HG02623 (cell line): ENCODE measurements around the gene ARHGAP11B.
"Not testable (repeated sequence)": the region's sequence is repeated elsewhere in the genome, so short reads cannot be mapped to it uniquely, and the experiment has no call there.

Experiments
- ATAC-seq: cut with Tn5 transposase; IDR thresholded peaks from one replicate; pipeline ENCODE4 v1.9.1; 2021; ENCODE audit warnings: moderate library complexity; ENCODE audit not compliant: unreplicated experiment

ARHGAP11B gene

DNA sequence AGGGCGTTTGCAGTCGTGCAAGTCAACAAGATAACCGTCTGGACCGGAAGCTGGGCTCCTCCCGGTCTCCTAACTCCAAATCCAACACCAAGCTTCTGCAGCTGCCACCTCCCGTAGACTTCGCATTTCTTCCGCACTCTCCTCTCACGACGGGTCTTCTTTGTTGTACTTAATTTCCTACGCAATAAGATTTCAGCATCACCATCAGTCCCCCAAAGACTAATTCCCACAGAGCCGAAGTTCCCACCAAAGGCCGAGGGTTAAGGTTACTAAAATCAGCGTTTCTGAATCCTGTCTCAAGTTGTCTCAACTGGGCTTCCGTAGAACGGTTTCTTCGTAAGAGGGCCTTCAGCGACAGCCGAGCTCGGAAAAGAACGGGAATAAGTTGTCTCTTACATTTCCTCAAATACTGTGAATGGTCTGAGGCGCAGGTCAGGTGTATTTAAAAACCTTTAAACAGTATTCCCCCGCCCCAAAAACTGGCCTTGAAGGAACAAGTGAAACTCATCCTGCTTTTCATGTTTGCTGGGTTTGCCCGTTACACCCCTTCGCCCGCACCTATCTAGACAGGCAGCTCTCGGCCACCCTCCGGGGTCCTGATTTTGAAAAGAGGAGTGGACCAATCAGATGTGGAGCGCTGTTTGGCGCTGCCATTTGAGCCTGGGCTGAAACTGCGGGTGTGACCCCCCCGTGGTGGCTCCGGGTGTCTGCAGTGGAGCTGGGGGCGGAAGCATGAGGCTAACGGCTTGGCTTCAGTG lies at the start of gene ARHGAP11B:
Gene ARHGAP11B, plus strand, starts transcription at position 693 of the 758 bp plus-strand sequence.
- ATAC-seq: peak; percentile 91

DNA sequence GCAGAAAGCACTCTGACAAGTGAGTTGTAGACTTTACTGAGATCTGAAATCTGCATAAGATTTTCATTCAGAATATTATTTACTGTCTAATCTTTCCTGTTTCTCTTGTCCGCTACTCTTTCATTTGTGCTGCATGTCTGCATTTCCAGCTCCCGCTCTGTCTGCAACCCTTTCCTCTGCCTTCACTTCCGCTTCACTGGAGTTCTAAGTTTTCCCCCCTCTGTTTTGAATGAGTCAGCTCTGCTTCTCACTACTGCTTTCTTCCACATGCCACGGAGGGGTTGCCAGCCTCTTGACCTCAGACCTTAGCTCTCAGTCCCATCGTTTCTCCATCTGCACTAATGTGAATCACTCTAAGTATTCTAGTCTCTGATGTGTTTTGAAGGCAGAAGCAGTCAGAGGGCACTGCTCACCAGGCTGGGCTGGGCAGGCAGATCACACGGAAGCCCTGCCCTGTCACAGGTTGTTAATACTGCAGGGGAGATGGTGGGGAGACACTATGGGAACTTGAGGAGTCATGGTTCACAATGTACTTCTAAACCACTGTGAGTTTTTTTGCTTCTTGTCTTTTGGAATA lies 46.4 kb upstream of the ARHGAP11B start:
- ATAC-seq: not testable (repeated sequence)

DNA sequence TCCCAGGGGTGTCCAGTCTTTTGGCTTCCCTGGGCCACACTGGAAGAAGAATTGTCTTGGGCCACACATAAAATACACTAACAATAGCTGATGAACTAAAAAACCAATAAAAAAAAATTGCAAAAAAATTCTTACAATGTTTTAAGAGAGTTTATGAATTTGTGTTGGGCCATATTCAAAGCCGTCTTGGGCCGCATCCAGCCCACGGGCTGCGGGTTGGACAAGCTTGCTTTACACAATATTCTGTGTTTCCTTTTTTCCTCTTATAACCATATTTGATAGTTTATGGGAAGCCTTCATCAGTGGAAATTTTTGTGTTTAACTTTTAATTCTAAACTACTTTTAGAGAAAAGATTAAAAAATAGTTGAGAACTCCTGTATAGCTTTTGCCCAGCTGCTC lies 45.2 kb upstream of the ARHGAP11B start:
- not testable (repeated sequence) for ATAC-seq

DNA sequence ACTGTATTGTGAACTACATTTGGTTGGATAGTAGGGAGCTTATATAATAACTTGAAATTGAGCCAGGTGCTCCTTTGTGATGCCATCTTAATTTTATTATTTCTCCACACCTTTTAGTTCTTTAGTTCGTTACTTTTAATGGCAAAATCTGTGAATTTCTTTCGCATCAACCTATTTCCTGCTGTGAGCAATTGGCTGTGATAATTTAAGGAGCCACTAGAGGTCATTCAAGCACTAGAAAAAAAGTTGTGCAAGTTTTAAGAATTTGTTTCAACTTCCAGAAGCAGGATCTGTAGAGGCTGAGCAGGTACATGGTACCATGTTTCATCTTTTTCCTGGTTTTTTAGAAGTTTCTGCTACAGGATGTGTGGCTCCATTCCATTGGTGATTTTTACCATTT lies 27.0 kb upstream of the ARHGAP11B start:
- ATAC-seq: not testable (repeated sequence)

DNA sequence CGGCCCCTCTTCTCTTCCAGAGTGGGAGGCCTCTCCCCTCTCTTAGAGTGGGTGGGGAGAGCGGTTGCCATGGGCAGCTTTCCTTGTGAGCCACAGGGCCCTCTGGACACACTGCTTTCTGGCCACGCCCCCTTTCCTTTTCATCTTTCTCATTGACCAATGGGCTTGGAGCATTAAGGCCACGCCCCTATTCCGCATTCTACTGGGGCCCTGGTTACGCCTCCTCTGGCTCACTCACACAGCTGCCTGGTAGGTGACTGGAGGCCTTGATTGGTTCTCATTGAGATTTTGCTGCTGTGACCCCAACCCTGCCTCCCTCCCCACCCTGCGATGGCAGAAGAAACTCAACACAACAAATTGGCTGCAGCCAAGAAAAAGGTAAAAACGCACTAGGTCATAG lies 22.1 kb upstream of the ARHGAP11B start, which contains the start of gene GOLGA8H:
Gene GOLGA8H, plus strand, starts transcription at position 233 of the 400 bp plus-strand sequence. Its CDS starts 98 bp downstream, at position 331.
- ATAC-seq: not testable (repeated sequence)

DNA sequence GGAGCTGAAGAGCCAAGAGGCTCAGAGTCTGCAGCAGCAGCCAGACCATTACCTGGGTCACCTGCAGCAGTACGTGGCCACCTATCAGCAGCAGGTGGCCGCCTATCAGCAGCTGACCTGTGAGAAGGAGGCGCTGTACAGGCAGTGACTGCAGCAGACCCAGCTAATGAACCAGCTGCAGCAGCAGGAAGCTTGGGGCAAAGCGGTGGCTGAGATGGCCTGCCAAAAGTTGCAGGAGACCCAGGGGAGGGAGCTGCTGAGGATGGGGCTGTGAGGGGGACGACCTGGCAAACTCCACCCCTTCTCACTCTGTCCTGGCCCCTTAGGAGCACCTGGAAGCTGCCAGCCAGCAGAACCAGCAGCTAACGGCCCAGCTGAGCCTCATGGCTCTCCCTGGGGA lies 13.7 kb upstream of the ARHGAP11B start:
- ATAC-seq: not testable (repeated sequence)

DNA sequence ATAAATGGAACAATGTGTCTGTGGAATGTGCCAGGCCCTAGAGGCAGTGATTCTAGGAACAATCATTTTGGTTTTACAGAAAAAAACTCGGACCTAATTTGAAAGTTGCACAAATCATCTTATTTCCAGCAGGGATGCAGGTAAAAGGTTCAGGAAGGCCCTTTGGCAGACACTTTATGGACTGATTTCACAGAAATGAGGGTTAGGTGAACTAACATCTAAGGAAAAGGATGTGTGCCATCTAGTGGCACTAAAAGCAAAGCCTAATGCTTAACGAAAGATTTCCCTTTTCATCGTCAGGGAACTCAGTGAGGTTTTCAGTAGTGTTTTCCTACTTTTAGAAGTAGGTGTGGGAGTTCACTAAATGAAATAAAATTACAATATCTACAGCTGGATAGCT lies 4.6 kb upstream of the ARHGAP11B start:
- not testable (repeated sequence) for ATAC-seq

DNA sequence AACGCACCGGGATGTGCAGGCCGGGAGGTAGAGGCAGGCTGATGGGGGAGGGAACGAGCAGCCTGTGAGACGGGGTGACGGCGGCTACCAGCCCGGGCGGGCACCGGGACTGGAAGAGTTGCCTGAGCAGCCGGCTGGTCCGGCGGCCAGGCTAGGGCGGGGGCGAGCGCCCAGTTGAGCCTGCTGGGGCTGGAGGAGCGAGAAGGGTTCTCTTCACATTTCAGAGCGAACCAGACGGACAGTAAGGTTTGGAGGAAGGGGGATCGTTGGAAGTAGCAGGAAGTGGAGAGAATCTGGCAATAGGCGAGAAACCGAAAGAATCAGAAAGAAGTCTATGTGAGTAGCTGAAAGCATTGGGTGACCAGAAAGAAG lies 252 bp downstream of the ARHGAP11B start:
- not testable (repeated sequence) for ATAC-seq

DNA sequence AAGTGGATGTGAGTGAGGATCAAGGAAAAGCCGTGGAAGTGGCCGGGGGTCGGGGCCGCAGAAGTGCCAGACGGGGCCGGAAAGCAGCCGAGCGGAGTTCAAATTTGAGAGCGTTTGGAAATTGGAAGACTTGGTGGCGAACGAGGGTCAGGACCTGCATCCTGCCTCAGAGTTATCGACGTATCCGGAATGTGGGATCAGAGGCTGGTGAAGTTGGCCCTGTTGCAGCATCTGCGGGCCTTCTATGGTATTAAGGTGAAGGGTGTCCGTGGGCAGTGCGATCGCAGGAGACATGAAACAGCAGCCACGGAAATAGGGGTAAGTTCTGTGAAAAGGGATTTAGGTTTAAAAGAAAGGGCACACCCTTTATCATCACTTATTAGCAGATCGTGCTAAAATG lies 704 bp downstream of the ARHGAP11B start:
- ATAC-seq: not testable (repeated sequence)

DNA sequence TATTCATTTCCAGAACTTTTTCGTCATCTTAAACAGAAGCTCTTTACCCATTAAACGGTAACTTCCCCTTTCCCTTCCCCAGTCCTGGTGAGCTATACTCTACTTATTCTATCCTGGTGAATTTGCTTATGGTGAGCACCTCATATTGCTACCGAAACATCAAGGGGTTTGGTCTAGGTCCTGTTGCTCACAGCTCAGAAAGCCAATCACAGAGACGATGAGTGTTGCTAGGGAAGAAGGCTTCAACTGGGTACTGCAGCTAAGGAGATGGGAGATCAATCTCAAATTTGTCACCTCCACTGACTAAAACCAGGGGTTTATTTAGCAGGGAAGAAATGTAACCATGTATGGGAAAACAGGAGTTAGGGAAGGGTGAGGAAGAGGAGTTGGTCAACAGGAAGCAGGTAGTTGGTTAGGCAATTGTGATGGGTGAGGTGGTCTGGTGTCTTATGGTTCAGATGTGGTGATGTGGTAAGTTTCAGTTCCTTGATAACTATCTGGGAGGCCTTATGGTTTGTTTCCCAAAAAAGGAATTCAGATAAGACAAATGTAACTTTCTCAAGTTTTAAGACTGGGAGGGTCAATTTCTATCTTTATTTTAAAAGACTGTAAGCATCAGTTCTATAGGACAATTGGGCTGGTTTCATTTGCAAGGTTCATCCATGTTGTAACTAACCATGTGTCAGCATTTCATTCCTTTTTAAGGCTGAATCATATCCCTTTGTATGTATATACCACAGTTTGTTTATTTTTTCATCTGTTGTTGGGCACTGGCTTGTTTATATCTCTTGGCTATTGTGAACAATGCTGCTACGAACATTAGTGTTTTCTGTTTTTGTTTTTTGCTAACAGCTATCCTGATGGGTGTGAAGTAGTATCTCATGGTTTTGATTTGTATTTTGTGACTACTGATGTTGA lies 24.3 kb downstream of the ARHGAP11B start:
- peak; percentile 96 for ATAC-seq

DNA sequence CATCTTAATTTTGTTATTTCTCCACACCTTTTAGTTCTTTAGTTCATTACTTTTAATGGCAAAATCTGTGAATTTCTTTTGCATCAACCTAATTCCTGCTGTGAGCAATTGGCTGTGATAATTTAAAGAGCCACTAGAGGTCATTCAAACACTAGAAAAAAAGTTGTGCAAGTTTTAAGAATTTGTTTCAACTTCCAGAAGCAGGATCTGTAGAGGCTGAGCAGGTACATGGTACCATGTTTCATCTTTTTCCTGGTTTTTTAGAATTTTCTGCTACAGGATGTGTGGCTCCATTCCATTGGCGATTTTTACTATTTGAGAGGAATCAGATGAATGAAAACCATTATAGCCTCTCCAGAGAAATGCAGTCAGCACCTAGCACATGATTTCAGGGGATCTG lies 35.2 kb downstream of the ARHGAP11B start:
- not testable (repeated sequence) for ATAC-seq

DNA sequence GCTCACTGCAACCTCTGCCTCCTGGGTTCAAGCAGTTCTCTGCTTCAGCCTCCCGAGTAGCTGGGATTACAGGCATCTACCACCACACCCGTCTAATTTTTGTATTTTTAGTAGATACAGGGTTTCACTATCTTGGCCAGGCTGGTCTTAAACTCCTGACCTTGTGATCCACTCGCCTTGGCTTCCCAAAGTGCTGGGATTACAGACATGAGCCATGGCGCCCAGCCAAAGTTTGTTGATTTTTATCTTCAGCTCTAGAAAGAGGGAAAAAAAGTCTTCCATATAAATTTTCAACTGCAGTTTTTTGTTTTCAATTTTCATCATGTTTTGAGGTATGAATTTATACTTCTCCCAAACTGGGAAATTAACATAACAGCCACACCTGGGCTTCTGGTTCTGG lies 43.7 kb downstream of the ARHGAP11B start:
- not testable (repeated sequence) for ATAC-seq

DNA sequence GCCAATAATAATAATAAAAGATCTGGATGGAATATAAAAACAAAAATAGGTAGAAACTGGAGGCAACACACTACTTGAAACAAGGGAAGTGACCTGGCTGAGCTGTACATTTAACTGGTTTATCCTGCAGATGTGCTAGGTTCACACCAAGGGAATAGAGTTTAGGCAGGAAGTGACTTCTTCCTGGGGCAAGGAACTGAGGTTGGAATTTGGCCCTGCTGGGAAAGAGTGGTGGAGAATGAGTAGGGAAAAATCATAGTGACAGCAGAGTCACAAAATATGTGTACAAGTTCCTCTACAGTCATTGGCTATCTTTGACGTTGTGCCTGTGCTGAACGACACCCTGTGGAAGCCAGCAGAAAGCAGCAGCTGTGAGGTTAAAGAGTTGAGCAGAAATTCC lies 44.1 kb downstream of the ARHGAP11B start:
- ATAC-seq: no peak

DNA sequence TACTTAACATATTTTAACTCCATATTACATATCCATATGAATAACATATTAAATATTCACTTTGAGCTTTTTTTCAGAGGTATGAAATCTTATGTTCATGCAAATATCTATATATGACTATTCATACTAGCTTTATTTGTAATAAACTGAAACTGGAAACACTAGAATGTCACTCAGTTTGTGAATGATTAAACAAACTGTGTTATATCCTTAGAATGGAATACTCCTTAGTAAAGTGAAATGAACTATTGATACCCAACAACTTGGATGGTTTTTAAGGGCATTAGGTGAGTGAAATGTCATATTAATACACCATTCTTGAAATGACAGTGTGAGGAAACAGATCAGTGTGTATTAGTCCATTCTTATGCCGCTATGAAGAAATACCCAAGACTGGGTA lies 45.4 kb downstream of the ARHGAP11B start:
- ATAC-seq: no peak

DNA sequence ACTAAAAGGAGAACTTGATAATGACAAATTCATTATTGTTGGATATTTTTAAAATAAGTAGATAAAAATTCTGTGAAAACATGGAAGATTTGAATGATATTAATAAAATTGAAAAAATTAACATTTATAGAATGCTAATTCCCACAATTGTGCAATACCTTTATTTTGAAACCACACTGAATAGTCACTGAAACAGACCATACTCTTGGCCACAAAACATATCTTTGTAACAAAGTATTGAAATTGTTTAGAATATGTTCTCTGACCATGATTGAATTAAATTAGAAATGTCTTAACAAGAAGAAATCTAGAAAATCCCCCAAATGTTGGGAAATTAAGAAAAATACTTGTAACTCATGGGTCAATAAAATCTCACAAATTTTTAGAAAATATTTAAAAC lies 49.2 kb downstream of the ARHGAP11B start:
- no peak for ATAC-seq

DNA sequence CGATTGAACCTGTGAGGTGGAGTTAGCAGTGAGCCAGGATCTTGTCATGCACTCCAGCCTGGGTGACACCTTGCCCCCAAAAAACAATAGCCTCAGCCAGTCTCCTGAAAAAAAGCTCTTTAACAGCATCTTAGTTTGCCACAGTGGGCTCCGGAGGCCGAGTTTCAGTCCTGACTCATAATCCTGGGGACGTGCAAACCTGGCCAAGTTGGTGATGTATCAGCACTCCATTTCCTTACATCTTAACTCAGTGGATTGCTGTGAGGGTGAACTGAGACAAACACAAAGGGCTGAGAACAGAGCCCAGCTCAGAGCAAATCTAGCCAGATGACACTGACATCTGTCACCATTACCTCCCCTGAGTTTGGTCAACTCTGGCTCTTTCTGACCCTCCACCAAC lies 50.0 kb downstream of the ARHGAP11B start:
- not testable (repeated sequence) for ATAC-seq

DNA sequence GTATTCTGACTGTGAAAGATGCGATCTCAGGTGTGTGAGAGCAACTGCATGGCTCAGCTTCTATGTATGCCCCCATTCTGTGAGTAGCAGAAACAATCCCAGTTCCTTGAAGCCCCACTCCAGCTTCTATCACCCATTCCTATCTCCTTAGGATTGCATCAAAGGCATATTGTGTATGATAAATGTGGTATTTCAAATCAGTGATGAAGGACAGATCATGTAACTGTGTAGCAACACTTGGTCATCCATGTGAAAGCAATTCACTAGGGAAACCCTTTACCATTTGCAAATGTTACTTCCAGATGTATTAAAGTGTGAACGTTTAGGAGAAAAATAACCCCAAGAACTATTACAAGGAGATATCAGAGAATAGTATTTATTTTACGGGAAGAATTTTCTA lies 55.1 kb downstream of the ARHGAP11B start:
- not testable (repeated sequence) for ATAC-seq

DNA sequence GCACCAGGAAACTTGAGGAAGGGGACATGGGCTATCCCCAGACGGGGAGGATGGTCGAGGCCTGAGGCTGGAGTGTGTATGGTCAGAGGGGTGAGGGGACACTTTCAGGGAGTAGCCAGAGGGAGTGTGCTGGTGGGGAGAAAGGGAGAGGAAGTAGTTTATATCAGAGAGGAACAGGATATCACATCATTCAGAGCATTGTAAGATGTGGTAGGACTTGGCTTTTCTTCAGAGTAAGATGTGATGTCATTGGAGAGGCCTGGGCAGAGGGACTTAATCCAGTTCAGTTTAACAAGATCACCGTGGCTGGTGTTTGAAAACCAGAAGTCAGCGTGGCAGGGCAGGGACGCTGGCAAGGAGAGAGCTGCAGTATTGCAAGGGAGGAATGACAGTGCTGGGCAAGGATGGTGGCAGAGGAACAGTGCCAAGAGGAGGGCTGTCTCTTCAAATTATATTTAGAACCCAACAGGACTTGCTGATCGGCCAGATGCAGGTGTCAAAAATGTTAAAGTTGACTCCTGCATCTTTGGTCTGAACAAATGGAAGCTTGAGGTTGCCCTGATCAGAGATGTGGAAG lies 59.9 kb downstream of the ARHGAP11B start:
- not testable (repeated sequence) for ATAC-seq

DNA sequence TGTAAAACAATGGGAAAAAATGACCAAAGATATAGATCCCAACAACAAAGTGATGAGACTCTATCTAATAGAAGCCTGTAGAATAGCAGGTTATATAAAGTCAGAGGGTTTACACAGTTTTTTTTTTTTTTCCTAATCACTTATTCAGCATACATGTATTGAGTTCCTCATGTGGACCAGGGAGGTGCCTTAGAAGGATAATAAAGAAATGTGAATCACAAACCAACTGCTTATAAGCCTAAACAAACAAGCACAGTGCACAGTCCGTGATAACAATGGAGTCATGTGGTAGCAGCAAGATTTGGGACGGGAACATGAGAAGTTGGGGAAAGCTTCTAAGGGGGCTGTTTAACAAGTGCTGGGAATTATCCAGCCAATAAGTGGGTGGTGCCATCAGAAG lies 60.7 kb downstream of the ARHGAP11B start:
- ATAC-seq: not testable (repeated sequence)
